Choroid plexus epithelial cell (primary cell): Measurements from ENCODE around the gene KCNIP2.
A peak's percentile ranks its signal among the peaks of the same experiment; 100 is the strongest.

Experiments
- DNase-seq: peaks from one replicate; pipeline ENCODE4 v3.0.0-alpha.2; 2010; ENCODE audit warnings: low read depth
- H3K4me3 ChIP-seq: 2 replicates; pipeline ENCODE4 v1.5.1; 2011; ENCODE audit warnings: low read depth, mild to moderate bottlenecking, control low read depth, low read length, moderate library complexity
- TF ChIP-seq, protein P1 (sequence below): conservative IDR thresholded peaks from 2 replicates; pipeline ENCODE4 v1.5.1; 2011; ENCODE audit warnings: low read depth, mild to moderate bottlenecking, control low read depth, inconsistent platforms, low read length, moderate library complexity

Gene KCNIP2

DNA sequence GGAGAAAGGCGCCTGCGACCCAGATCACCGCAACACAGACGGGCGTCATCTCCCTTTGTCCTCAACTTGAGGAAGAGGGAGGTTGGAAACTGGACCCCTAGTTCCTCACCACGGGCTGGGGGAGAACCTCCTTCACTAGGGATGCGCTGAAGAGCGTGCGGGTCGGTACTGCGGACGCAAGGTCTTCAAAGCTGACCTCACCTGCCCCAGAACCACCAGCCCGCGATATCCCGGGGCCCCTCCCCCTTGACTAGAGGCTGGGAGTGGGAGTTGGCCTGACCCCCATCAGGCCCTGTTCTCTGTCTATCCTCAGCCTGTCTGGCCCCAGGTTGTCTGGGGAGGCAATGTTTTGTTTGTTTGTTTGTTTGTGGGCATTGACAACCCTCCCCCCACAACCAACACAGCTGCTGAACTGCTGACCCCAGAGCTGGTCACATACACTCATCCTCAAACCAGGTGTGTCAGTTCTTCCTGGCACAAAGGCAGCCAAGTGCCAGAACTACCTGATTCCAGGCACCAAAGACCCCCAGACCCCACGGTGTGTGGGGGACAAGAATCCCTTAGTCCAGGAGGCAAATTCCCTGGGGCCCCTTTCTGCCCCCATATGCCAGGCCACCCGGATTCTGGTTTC is 63.3 kb downstream of the KCNIP2 start:
- H3K4me3 ChIP-seq, result peak overlapping the region; percentile 35
- TF ChIP-seq, protein P1, sequence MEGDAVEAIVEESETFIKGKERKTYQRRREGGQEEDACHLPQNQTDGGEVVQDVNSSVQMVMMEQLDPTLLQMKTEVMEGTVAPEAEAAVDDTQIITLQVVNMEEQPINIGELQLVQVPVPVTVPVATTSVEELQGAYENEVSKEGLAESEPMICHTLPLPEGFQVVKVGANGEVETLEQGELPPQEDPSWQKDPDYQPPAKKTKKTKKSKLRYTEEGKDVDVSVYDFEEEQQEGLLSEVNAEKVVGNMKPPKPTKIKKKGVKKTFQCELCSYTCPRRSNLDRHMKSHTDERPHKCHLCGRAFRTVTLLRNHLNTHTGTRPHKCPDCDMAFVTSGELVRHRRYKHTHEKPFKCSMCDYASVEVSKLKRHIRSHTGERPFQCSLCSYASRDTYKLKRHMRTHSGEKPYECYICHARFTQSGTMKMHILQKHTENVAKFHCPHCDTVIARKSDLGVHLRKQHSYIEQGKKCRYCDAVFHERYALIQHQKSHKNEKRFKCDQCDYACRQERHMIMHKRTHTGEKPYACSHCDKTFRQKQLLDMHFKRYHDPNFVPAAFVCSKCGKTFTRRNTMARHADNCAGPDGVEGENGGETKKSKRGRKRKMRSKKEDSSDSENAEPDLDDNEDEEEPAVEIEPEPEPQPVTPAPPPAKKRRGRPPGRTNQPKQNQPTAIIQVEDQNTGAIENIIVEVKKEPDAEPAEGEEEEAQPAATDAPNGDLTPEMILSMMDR, result no peak
- no peak for DNase-seq

DNA sequence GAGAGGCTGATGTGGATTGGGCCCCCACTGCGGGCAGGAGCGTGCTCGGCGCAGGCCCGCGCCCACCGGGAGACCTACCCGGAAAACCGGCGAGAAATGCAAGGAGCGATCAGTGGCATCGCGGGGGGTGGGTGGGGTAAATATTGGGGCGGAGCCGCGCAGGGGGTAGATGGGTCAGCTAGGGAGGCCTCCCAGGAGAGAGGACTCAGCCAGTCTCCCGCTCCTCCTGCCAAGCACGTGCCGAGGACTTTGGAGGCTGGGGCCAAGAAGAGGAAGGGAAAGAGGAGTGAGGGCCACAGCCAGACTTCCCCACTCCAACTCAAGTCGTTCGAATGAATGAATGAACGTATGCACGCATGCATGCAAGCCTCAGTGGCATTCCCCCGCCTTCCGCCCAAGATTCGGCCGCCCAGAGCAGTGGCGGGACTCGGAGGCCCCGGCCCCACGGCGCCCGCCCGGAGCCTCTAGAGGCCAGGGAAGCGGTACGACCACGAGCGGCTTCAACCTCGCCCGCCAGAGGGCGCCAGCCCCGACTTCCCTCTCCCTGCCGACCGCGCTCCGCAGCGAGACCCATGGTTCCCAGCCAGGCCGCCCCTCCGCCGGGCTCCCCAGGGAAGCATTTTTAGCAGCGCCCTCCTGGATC is 63.9 kb downstream of the KCNIP2 start:
- H3K4me3 ChIP-seq, result peak overlapping the region; percentile 49
- TF ChIP-seq, protein P1, result peak; percentile 74
- DNase-seq, result peak; percentile 67

DNA sequence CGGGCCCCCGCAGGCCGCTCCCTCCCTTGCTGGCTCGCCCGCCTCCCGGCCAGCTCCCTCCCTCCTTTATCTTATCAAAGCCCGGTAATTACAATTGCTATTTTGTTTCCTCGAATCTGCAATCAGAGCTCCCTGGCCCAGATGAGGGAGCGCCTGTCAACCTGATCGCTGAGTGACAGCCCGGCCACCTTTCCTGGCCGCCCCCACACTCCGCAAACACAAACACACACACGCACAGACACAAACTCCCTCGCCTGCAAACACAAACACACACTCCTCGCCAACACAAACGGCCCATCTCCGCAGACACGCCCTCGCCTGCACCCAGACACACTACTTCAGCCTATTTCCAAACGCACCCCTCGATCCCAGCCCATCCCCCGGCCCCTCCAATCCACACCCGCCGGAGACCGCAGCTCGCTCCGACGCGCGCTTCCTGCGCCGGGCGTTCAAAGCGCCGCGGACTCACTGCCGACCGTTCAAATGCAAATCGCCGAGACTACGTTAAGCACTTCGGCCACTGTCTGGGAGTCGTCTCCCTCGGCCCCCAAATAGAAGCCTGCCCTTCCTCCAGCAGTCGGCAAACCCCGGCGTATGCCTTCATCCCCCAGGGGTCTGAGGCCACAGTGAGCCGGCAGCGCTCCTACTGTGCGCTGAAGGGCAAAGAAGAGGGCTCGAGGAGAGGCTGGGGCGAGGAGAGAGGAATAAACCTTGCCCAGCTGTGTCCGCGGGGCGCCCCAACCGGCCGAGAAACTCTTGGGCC is 64.6 kb downstream of the KCNIP2 start:
- TF ChIP-seq, protein P1, result no peak
- H3K4me3 ChIP-seq, result peak overlapping the region; percentile 49
- DNase-seq, result peak; percentile 54

DNA sequence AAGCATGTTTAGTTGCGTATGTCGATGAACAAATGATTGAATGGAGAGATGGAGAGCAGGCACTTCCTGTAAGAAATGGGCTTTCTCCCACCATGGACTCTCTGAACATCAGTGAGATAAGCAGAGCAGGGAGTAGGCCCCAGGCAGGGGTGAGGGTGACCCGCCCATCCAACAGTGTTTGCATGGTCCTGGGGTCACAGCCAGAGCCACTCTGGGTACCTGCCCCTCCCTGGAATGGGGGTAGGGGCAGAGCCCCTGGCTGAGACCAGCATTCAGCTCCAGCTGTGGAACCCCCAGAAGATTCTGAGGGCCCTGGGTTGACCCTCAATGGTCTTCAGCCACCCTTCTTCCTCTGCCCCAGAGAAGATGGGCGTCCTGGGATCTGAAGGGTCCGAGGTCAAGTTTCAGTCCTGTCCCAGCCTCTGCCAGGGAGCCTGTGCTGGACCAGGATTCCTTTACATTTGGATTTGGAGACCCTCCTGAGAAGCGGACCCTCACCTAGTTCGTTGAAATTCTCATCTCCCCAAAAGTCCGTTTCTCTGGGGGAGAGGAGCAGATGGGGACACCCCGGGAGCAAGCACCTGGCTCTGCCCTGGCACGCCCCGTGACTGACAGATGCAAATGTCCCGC is 65.3 kb downstream of the KCNIP2 start:
- TF ChIP-seq, protein P1, result no peak
- no peak for DNase-seq
- no peak overlapping the region for H3K4me3 ChIP-seq

DNA sequence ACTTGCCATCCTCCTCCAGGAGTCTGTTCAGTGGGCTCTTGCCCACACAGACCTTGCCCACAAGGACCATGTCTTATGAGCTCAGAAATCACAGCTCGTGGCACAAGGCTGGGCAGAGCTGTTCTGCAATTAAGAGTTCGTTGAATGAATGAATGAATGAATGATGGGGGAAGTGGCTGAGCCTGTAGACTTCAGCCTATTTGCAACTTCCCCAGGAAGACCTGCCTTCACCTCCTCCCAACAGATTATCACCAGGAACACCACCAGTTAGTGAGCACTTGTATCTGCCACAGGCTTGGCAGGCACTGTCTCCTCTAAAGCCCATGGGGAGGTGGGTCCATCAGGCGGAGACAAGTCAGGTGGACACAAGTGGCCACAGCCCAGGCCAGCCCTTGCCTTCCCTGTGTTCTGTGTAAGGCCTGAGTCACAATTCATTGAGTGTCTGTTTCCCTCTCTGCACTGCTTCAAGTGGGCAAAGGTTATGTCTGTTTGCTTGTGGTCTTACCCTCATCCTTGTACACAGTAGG is 65.9 kb downstream of the KCNIP2 start:
- DNase-seq, result no peak
- H3K4me3 ChIP-seq, result no peak overlapping the region
- TF ChIP-seq, protein P1, result no peak

DNA sequence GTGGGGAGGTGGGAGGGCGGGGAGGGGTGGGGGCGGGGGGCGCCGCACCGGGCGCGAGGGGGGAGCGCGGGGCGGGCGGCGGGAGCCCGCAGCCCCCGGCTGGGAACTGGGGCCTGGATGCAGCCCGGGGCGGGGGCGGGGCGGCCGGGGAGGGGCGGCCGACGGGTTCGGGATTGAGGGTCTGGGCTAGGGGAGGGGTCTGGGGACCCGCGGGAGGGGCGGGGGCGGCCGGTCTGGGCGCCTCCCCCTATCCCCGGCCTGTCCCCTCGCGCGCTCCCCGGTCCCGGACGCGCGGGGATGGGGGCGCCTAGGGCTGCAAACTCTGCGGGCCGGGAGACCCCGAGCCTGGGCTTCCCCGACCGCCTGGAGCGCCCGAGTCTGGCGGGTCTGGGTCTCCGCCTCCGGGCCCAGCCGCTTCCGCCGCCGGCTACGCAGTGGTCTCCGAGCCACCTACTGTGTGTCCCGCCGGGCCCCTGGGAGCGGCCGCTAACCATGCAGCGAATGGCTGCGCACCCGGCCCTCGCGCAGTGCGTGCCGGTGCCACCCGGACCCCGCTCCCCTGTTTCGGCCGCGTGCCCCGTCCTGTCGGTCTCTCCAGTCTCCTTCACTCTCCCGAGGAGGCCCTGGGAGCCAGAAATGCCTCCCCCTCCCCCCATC is 67.3 kb downstream of the KCNIP2 start:
- DNase-seq, result no peak
- TF ChIP-seq, protein P1, result no peak
- H3K4me3 ChIP-seq, result no peak overlapping the region
